GM18870 (cell line): ENCODE data around the gene MED10.

ENCODE experiments used
- ATAC-seq: cut with Tn5 transposase; IDR thresholded peaks from one replicate; pipeline ENCODE4 v1.9.1; 2021; ENCODE audit warnings: moderate library complexity; ENCODE audit not compliant: unreplicated experiment

MED10 gene

GRCh38 chr5:6377905-6378765 is at the start of gene MED10:
Gene MED10 (minus strand): TSS chr5:6378547. CDS start chr5:6378483, 64 bp downstream.
- ATAC-seq, result peak; percentile 88

GRCh38 chr5:6427694-6428093 is 49.3 kb upstream of the MED10 start:
- ATAC-seq, result no peak

GRCh38 chr5:6424700-6425099 is 46.4 kb upstream of the MED10 start:
- ATAC-seq, result no peak

GRCh38 chr5:6424110-6424659 is 45.8 kb upstream of the MED10 start:
- ATAC-seq, result no peak

GRCh38 chr5:6423327-6424109 is 45.2 kb upstream of the MED10 start:
- no peak for ATAC-seq

- ATAC-seq, result no peak
Measured at GRCh38 chr5:6419340-6419852, 41.0 kb upstream of the MED10 start.

GRCh38 chr5:6418679-6419276 is 40.4 kb upstream of the MED10 start:
- no peak for ATAC-seq

- ATAC-seq, result no peak
Measured at GRCh38 chr5:6417657-6418056, 39.3 kb upstream of the MED10 start.

GRCh38 chr5:6412811-6413210 is 34.5 kb upstream of the MED10 start:
- no peak for ATAC-seq

- ATAC-seq, result no peak
Measured at GRCh38 chr5:6411141-6411540, 32.8 kb upstream of the MED10 start.

- no peak for ATAC-seq
Measured at GRCh38 chr5:6410421-6410820, 32.1 kb upstream of the MED10 start.

- ATAC-seq, result no peak
Measured at GRCh38 chr5:6408627-6409446, 30.5 kb upstream of the MED10 start.

GRCh38 chr5:6408260-6408596 is 29.9 kb upstream of the MED10 start:
- ATAC-seq, result no peak

- ATAC-seq, result no peak
Measured at GRCh38 chr5:6407558-6408259, 29.4 kb upstream of the MED10 start.

- ATAC-seq, result no peak
Measured at GRCh38 chr5:6405591-6405990, 27.2 kb upstream of the MED10 start.

GRCh38 chr5:6404129-6404528 is 25.8 kb upstream of the MED10 start:
- ATAC-seq, result no peak

- no peak for ATAC-seq
Measured at GRCh38 chr5:6403416-6403815, 25.1 kb upstream of the MED10 start.

GRCh38 chr5:6402939-6403338 is 24.6 kb upstream of the MED10 start:
- no peak for ATAC-seq

- ATAC-seq, result no peak
Measured at GRCh38 chr5:6401410-6401809, 23.1 kb upstream of the MED10 start.
